ENCODE data around the gene LKAAEAR1. TPM values are rescaled to one million over a fixed set of nuclear protein-coding genes. Genes with fewer than 3 reads are reported as not detected.
A peak's percentile ranks its signal among the peaks of the same experiment; 100 is the strongest.

Gene LKAAEAR1
- total and polyA plus RNA-seq, 2 of the 13 experiments (the other 11 are each of a cell fraction or from before 2014, with no cell fraction given), result not detected

- TF ChIP-seq ZNF44 (CRISPR knock-in tag; IDR thresholded peaks at IDR 0.05) (no peak), TRIM24 (CRISPR knock-in tag; IDR thresholded peaks at IDR 0.05) (no peak), ZNF770 (CRISPR knock-in tag; IDR thresholded peaks at IDR 0.05) (no peak), ZNF816 (CRISPR knock-in tag; IDR thresholded peaks at IDR 0.05; ENCODE audit: borderline replicate concordance) (no peak), EZH2 (conservative IDR thresholded peaks at IDR 0.05; ENCODE audit: low read depth, low read length) (no peak), AGO2 (optimal IDR thresholded peaks at IDR 0.05; ENCODE audit: low read depth, low read length) (peak; percentile 25), ZNF776 (CRISPR knock-in tag; IDR thresholded peaks at IDR 0.05) (0 out of 2 replicates have a peak, but pooled peaks have one; percentile 1), ZNF557 (CRISPR knock-in tag; IDR thresholded peaks at IDR 0.05) (no peak; the same call in 1 of the 2 replicates), ARHGAP35 (CRISPR knock-in tag; IDR thresholded peaks at IDR 0.05; ENCODE audit: borderline replicate concordance) (peak; percentile 91; the same call in 1 of the 2 replicates), ZNF501 (CRISPR knock-in tag; IDR thresholded peaks at IDR 0.05) (0 out of 2 replicates have a peak, but pooled peaks have one; percentile 61), ETV6 (CRISPR knock-in tag; conservative IDR thresholded peaks at IDR 0.05) (no peak), ZNF451 (CRISPR knock-in tag; IDR thresholded peaks at IDR 0.05) (peak; percentile 97), HIVEP1 (CRISPR knock-in tag; IDR thresholded peaks at IDR 0.05) (peak; percentile 56), FOXK2 (IDR thresholded peaks at IDR 0.05) (no peak), TOPORS (CRISPR knock-in tag; IDR thresholded peaks at IDR 0.05) (no peak; the same call in 1 of the 2 replicates), ZNF768 (CRISPR knock-in tag; IDR thresholded peaks at IDR 0.05) (no peak), ZNF138 (CRISPR knock-in tag; IDR thresholded peaks at IDR 0.05; ENCODE audit: low read depth) (no peak; the same call in 1 of the 2 replicates), ZNF33B (CRISPR knock-in tag; IDR thresholded peaks at IDR 0.05) (peak; percentile 12; the same call in 1 of the 2 replicates), CEBPG (CRISPR knock-in tag; IDR thresholded peaks at IDR 0.05) (peak; percentile 30; the same call in 1 of the 2 replicates), SOX13 (IDR thresholded peaks at IDR 0.05) (no peak), SOX13 (CRISPR knock-in tag; conservative IDR thresholded peaks at IDR 0.05 in 1 of 2, IDR thresholded peaks at IDR 0.05 in 1 of 2) (peak in 1 of 2 experiments; percentile 58; a peak in 2 of 4 replicates), ATAD3A (CRISPR knock-in tag; IDR thresholded peaks at IDR 0.05) (0 out of 2 replicates have a peak, but pooled peaks have one; percentile 8), TFAP4 (IDR thresholded peaks at IDR 0.05; ENCODE audit: borderline replicate concordance, low read depth) (peak; percentile 88; the same call in 1 of the 2 replicates), GATAD2A (CRISPR knock-in tag; IDR thresholded peaks at IDR 0.05) (peak; percentile 49), ZNF704 (CRISPR knock-in tag; IDR thresholded peaks at IDR 0.05; ENCODE audit: borderline replicate concordance) (0 out of 2 replicates have a peak, but pooled peaks have one; percentile 27), SSRP1 (CRISPR knock-in tag; IDR thresholded peaks at IDR 0.05) (peak; percentile 49; the same call in 1 of the 2 replicates)
Measured at GRCh38 chr20:64052987-64053840, 31.0 kb downstream of the LKAAEAR1 start (continued).

All from HepG2 (cell line).